SK-N-SH (cell line): ENCODE data around the gene CIDEB.

Source experiments
- CTCF ChIP-seq: fragments of 200-600 bp; sonication (generic); IDR thresholded peaks from 2 replicates; pipeline ENCODE4 v1.6.1; 2017; ENCODE audit warnings: antibody characterized with exemption, mild to moderate bottlenecking, moderate library complexity
- EP300 ChIP-seq, 2 experiments: IDR thresholded peaks; 2 replicates each; pipeline versions ENCODE4 v1.4.0 to v1.6.1; 2012; ENCODE audit warnings: borderline replicate concordance in 1 of 2, low read depth in 1 of 2, low read length in 1 of 2
- FOXM1 ChIP-seq: IDR thresholded peaks from 2 replicates; pipeline ENCODE4 v1.4.0; 2012; ENCODE audit warnings: low read depth, mild to moderate bottlenecking
- IRF3 ChIP-seq: fragments of 150-350 bp; IDR thresholded peaks from 2 replicates; pipeline ENCODE4 v1.6.1; 2016; ENCODE audit warnings: mild to moderate bottlenecking, low read depth, low read length
- JUND ChIP-seq: IDR thresholded peaks from 2 replicates; pipeline ENCODE4 v1.4.0; 2012
- MXI1 ChIP-seq: IDR thresholded peaks from 2 replicates; pipeline ENCODE4 v1.6.1; 2012; ENCODE audit warnings: mild to moderate bottlenecking, low read depth, low read length, improper control_type of control experiment
- POLR2AphosphoS5 ChIP-seq: IDR thresholded peaks from 2 replicates; pipeline ENCODE4 v1.6.1; 2012; ENCODE audit warnings: low read depth, low read length
- RAD21 ChIP-seq: IDR thresholded peaks from 2 replicates; pipeline ENCODE4 v1.6.1; 2012; ENCODE audit warnings: mild to moderate bottlenecking, low read length
- REST ChIP-seq: IDR thresholded peaks from 2 replicates; pipeline ENCODE4 v1.6.1; 2012; ENCODE audit warnings: mild to moderate bottlenecking, low read depth, low read length, moderate library complexity
- TCF12 ChIP-seq: IDR thresholded peaks from 2 replicates; pipeline ENCODE4 v1.4.0; 2012
- ZBTB33 ChIP-seq: IDR thresholded peaks from 2 replicates; pipeline ENCODE4 v1.4.0; 2012; ENCODE audit warnings: low read depth, borderline replicate concordance

GRCh38 chr14:24297190-24297964, 10.4 kb downstream of the CIDEB start:
- TF ChIP-seq CTCF (peak; percentile 51), RAD21 (peak; percentile 44; the same call in 1 of the 2 replicates), POLR2AphosphoS5 (no peak), MXI1 (no peak), REST (no peak), IRF3 (no peak), ZBTB33 (no peak), JUND (no peak), FOXM1 (no peak), TCF12 (no peak), EP300 (IDR thresholded peaks at IDR 0.05; ENCODE audit: borderline replicate concordance in 1 of 2, low read depth in 1 of 2, low read length in 1 of 2) (no peak)
